Neural progenitor cell (in vitro differentiated cells): ENCODE results near the gene MACROD2.

Source experiments
- EZH2 ChIP-seq: fragments of 200-600 bp; sonication (generic); IDR thresholded peaks from 2 replicates; pipeline ENCODE4 v1.6.1; 2017; ENCODE audit warnings: antibody characterized with exemption, mild to moderate bottlenecking, moderate library complexity
- EZH2phosphoT487 ChIP-seq: fragments of 200-600 bp; sonication (generic); IDR thresholded peaks from 2 replicates; pipeline ENCODE4 v1.6.1; 2017; ENCODE audit warnings: antibody characterized with exemption
- TF ChIP-seq, protein P1 (sequence below): fragments of 200-600 bp; sonication (generic); IDR thresholded peaks from 2 replicates; pipeline ENCODE4 v1.5.1; 2017; ENCODE audit warnings: antibody characterized with exemption, mild to moderate bottlenecking

GRCh38 chr20:14178952-14179351 is 183.6 kb downstream of the MACROD2 start:
- TF ChIP-seq, protein P1, sequence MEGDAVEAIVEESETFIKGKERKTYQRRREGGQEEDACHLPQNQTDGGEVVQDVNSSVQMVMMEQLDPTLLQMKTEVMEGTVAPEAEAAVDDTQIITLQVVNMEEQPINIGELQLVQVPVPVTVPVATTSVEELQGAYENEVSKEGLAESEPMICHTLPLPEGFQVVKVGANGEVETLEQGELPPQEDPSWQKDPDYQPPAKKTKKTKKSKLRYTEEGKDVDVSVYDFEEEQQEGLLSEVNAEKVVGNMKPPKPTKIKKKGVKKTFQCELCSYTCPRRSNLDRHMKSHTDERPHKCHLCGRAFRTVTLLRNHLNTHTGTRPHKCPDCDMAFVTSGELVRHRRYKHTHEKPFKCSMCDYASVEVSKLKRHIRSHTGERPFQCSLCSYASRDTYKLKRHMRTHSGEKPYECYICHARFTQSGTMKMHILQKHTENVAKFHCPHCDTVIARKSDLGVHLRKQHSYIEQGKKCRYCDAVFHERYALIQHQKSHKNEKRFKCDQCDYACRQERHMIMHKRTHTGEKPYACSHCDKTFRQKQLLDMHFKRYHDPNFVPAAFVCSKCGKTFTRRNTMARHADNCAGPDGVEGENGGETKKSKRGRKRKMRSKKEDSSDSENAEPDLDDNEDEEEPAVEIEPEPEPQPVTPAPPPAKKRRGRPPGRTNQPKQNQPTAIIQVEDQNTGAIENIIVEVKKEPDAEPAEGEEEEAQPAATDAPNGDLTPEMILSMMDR = no peak
- TF ChIP-seq EZH2 = no peak
- TF ChIP-seq EZH2phosphoT487 = no peak
